A549 (cell line): ENCODE measurements around the gene CD276.

Experiments
- MAFK ChIP-seq: fragments of 450-650 bp; IDR thresholded peaks from 2 replicates; pipeline ENCODE4 v1.6.1; 2014; ENCODE audit not compliant: partially characterized antibody
- POLR2A ChIP-seq: IDR thresholded peaks from 2 replicates; pipeline ENCODE4 v1.6.1; 2012; ENCODE audit warnings: mild to moderate bottlenecking, low read length
- TP53 ChIP-seq: fragments of 250-450 bp; sonication (Bioruptor Pico); IDR thresholded peaks from 2 replicates; pipeline ENCODE4 v1.5.0; 2021; ENCODE audit warnings: mild to moderate bottlenecking, moderate library complexity
- TF ChIP-seq, protein P1 (sequence below): fragments of >200 bp; sonication (Bioruptor Twin); formaldehyde crosslinking; IDR thresholded peaks from 3 replicates; pipeline ENCODE4 v1.5.1; 2016
- TF ChIP-seq, protein P2 (sequence below): fragments of 200-600 bp; sonication (generic); IDR thresholded peaks from 2 replicates; pipeline ENCODE4 v1.6.1; 2016; ENCODE audit warnings: antibody characterized with exemption, mild to moderate bottlenecking, moderate library complexity

GRCh38 chr15:73722425-73722824 lies 38.2 kb downstream of the CD276 start:
- TF ChIP-seq, protein P1, sequence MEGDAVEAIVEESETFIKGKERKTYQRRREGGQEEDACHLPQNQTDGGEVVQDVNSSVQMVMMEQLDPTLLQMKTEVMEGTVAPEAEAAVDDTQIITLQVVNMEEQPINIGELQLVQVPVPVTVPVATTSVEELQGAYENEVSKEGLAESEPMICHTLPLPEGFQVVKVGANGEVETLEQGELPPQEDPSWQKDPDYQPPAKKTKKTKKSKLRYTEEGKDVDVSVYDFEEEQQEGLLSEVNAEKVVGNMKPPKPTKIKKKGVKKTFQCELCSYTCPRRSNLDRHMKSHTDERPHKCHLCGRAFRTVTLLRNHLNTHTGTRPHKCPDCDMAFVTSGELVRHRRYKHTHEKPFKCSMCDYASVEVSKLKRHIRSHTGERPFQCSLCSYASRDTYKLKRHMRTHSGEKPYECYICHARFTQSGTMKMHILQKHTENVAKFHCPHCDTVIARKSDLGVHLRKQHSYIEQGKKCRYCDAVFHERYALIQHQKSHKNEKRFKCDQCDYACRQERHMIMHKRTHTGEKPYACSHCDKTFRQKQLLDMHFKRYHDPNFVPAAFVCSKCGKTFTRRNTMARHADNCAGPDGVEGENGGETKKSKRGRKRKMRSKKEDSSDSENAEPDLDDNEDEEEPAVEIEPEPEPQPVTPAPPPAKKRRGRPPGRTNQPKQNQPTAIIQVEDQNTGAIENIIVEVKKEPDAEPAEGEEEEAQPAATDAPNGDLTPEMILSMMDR, result no peak
- no peak for TF ChIP-seq TP53 (CRISPR knock-in tag)
- no peak for TF ChIP-seq POLR2A
- TF ChIP-seq MAFK, result no peak
- TF ChIP-seq, protein P2, sequence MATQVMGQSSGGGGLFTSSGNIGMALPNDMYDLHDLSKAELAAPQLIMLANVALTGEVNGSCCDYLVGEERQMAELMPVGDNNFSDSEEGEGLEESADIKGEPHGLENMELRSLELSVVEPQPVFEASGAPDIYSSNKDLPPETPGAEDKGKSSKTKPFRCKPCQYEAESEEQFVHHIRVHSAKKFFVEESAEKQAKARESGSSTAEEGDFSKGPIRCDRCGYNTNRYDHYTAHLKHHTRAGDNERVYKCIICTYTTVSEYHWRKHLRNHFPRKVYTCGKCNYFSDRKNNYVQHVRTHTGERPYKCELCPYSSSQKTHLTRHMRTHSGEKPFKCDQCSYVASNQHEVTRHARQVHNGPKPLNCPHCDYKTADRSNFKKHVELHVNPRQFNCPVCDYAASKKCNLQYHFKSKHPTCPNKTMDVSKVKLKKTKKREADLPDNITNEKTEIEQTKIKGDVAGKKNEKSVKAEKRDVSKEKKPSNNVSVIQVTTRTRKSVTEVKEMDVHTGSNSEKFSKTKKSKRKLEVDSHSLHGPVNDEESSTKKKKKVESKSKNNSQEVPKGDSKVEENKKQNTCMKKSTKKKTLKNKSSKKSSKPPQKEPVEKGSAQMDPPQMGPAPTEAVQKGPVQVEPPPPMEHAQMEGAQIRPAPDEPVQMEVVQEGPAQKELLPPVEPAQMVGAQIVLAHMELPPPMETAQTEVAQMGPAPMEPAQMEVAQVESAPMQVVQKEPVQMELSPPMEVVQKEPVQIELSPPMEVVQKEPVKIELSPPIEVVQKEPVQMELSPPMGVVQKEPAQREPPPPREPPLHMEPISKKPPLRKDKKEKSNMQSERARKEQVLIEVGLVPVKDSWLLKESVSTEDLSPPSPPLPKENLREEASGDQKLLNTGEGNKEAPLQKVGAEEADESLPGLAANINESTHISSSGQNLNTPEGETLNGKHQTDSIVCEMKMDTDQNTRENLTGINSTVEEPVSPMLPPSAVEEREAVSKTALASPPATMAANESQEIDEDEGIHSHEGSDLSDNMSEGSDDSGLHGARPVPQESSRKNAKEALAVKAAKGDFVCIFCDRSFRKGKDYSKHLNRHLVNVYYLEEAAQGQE, result no peak
